ENCODE results near the gene XKR7.

XKR7 gene

GRCh38 chr20:31974296-31974695 lies 6.3 kb downstream of the XKR7 start:
- no peak overlapping the region for H3K27ac ChIP-seq

DNA sequence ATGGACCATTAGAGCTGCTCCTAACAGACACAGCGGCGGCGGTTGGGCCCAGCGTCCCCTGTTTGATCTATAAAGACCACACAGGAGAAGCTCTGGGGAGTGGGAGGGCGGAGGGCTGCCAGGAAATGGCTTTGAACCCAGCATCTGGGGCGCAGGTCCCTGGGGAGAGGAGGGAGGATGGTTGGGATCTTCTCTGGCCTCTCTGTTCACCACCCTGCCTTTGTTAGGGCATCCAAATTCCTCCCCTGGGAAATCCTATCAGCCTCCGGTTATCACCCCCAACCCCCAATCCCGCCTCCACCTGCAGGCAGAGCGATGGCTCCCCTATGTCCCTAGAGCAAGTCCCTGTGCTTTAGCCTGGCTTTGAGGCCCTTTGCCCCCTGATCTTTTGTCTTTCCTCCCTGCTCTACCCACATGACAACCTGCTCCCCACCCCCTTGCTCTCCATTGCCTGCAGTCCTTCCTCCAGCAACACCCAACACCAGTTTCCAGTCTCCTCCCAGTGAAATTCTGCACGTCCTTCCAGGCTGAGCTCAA lies 7.1 kb downstream of the XKR7 start:
- H3K27ac ChIP-seq: no peak overlapping the region
- no peak for DNase-seq (ENCODE audit: low read depth, low spot score)

More at GRCh38 chr20:31974296-31974695, 6.3 kb downstream of the XKR7 start:
- DNase-seq (ENCODE audit: low read depth, low spot score): no peak

DNA sequence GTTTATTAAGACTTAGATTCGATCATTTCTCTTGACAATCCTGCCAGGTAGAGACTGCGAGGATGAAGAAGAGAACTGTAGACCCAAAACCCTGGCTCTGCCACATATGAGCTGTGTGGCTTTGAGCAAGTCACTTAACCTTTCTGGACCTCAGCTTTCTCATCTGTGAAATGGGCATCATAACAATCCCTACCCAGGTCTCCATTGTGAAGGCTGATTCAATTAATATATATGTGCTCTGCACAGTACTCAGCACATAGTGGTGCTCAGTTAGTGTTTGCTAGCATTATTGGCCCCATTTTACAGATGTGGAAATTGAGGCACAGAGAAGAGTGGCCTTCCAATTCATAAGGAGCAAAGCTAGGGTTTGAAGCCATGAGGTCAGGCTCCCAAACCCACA lies 7.9 kb downstream of the XKR7 start:
- no peak for DNase-seq (ENCODE audit: low read depth, low spot score)
- no peak overlapping the region for H3K27ac ChIP-seq

DNA sequence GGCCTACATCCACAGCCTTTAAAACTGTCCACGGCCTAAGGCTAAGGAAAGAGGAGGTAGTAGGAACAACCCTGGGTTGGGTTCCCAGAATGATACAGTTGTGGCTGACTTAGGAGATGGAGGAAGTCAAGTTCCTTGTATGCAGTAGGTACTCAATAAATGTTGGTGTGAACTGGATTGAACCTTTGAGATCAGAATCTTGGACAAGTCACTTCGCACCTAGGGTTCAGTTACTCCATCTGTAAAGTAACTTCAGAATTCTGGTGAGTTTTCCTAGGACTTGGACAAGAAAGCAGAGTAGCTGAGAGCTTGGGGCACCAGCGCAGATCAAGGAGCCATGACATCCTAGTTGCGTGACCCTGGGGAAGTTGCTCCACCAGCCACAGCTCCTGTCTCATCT lies 9.1 kb downstream of the XKR7 start:
- DNase-seq (ENCODE audit: low read depth, low spot score): no peak
- no peak overlapping the region for H3K27ac ChIP-seq

DNA sequence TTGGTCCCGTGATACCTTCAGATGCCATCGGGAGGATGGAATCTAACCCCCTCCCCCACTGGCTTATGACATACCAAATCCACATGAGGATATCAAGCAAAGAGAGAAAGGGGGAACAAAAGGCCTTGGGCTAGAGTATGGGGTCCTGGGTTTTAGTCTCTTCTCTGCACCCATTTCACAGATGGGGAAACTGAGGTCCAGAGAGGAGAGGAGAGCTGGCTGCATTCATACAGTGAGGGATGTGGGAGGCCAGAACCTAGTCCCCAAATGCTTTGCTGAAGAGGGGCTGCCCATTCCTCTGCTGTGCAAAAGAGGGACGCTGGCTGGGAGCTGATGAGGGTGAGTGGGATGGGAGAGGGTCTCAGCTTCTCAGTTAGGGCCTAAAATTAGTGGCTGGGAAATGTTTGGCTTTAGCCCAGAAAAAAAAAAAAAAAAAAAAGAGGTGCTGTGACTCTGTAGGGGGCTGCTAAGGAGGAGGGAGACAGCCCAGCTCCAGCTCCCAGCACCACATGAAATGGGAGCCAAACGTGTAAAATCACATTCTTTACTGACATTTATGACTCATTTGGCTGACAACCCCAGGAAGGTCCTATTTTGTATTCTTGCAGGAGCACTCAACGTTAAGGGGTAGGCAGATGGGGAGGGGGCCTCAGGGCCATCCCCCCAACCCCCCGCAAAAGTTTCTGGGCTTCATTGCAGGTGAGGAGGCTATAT lies 11.9 kb downstream of the XKR7 start:
- no peak overlapping the region for H3K27ac ChIP-seq
- DNase-seq (ENCODE audit: low read depth, low spot score): no peak

DNA sequence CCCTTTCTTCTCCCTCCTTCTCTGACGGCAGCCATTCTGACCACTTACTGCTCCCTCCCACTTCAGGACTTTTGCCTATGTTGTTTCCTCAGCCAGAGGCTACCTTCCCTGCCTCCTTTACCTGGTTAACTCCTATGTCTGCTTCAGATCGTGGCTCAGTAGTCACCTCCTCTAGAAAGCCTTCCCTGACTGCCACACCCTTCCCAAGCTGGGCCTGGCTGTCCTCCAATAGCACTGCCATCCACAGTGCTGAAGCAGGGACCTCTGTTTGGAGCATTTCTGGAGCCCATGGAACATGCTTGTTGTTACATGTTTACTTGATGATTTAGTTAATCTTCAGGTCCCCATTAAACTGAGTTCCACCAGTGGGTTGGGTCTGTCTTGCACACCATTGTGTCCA lies 13.8 kb downstream of the XKR7 start:
- DNase-seq (ENCODE audit: low read depth, low spot score): no peak
- no peak overlapping the region for H3K27ac ChIP-seq

- no peak for DNase-seq (ENCODE audit: low read depth, low spot score)
- no peak overlapping the region for H3K27ac ChIP-seq
Measured at GRCh38 chr20:31984981-31985471, 17.1 kb downstream of the XKR7 start.

GRCh38 chr20:31987744-31988143 lies 19.8 kb downstream of the XKR7 start:
- H3K27ac ChIP-seq: peak overlapping the region; percentile 45
- peak; percentile 20 for DNase-seq (ENCODE audit: low read depth, low spot score)

DNA sequence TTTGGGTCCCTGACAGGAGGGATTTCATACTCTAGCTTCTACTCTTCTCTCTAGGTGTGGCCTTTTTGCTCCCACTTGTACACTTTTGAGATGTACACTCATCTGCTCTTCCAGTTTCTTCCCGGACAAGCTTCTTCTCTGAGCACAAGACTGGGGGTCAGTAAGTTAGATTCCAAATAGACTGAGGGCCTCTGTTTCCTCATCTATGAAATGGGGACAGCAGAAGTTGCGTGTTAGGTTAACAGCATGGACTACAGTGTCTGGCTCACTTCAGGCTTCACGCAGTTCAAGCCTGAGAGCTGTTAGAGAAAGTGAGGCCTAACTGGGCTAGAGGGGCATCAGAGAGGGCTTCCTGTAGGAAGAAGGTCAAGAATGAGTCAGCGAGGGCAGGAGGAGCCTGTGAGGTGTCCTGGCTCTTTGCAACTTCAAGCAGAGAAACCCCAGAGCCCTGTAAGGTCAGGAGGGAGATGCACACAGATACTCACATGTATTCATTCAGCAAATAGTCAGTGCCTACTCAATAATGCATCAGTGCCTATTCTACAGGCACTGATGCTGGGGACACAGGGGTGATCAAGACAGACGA lies 20.6 kb downstream of the XKR7 start:
- H3K27ac ChIP-seq: peak overlapping the region; percentile 45
- DNase-seq (ENCODE audit: low read depth, low spot score): no peak

- DNase-seq (ENCODE audit: low read depth, low spot score): no peak
- peak overlapping the region; percentile 45 for H3K27ac ChIP-seq
Measured at GRCh38 chr20:31989030-31989645, 21.2 kb downstream of the XKR7 start.

DNA sequence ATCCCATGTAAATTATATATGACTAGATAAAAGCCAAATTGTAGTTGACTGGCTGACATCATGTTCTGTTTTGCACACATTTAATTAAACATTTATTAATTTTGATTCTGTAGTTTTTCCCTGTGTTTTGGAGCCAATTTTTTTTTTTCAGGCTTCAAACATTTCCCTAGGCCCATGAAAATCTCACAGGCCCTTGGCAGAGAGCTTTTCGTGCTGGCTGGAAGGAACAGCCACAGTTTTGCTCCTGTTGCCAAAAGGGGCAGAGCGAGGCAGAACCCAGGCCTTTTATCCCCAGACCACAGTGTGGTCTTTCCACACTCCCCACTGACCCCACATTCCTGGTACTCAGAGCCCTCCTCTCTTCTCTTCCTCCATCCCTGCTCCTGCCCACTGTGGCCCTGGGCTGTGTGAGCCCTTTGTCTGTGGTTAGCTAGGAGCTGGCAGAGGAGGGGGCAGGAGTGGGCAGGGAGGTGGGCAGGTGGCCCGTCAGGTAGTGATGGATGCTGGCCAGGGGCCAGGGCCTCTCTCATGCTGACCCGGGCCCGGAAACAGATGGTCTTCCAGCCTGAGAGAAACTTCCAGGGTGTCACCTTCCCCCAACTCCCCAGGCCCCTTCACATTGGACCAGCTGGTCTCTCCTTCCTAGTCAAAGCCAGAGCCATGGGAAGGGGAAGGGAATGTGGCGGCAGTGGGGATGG lies 22.8 kb downstream of the XKR7 start:
- no peak for DNase-seq (ENCODE audit: low read depth, low spot score)
- no peak overlapping the region for H3K27ac ChIP-seq

- no peak for DNase-seq (ENCODE audit: low read depth, low spot score)
- H3K27ac ChIP-seq: no peak overlapping the region
Measured at GRCh38 chr20:31991339-31991705, 23.4 kb downstream of the XKR7 start.

- DNase-seq (ENCODE audit: low read depth, low spot score): no peak
- no peak overlapping the region for H3K27ac ChIP-seq
Measured at GRCh38 chr20:31992086-31992485, 24.1 kb downstream of the XKR7 start.

GRCh38 chr20:31996996-31997395 lies 29.0 kb downstream of the XKR7 start:
- no peak for DNase-seq (ENCODE audit: low read depth, low spot score)
- H3K27ac ChIP-seq: no peak overlapping the region

GRCh38 chr20:31998246-31998645 lies 30.3 kb downstream of the XKR7 start:
- DNase-seq (ENCODE audit: low read depth, low spot score): no peak
- H3K27ac ChIP-seq: no peak overlapping the region

DNA sequence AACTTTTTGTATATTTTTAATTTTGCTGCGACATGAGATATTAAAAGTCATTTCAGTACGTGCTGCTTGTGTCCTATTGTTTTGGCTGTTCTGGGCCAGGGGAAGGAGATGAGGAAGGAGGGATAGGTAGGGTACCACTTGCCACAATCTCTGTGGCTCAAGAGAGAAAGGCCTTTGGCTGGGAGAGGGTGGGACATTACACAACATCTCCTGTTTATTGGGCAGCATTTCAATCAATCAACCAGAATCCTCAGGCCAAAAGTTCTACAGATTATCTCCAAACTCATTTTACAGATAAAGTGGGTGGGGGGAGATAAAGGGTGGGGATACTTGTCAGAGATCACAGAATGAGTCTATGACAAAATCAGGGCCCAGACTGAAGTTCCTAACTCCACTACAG lies 35.4 kb downstream of the XKR7 start:
- no peak overlapping the region for H3K27ac ChIP-seq
- DNase-seq (ENCODE audit: low read depth, low spot score): no peak

DNA sequence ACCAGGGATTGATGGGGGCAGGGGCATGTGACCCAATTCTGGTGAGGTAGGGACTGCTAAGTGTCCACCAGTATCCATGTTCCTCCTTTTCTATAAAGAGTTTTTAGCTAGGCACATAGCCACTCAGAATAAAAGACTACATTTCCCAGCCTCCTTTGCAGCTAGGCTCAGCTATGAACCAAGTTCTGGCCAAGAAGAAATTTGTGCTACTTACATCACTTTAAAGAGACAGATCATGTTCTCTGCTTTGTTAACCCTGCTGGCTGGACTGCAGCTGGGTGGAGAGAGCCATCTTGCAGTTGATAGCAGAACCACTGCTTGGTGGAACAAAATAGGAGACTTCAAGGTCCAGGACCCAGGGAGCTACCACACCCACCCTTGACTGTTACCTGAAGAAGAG lies 37.0 kb downstream of the XKR7 start:
- DNase-seq (ENCODE audit: low read depth, low spot score): no peak
- H3K27ac ChIP-seq: no peak overlapping the region

- DNase-seq (ENCODE audit: low read depth, low spot score): no peak
- H3K27ac ChIP-seq: no peak overlapping the region
Measured at GRCh38 chr20:32006053-32006452, 38.1 kb downstream of the XKR7 start.

- DNase-seq (ENCODE audit: low read depth, low spot score): no peak
- no peak overlapping the region for H3K27ac ChIP-seq
Measured at GRCh38 chr20:32006841-32007786, 39.2 kb downstream of the XKR7 start.
